Suprapubic skin (tissue), 4 donors: ENCODE results near the gene EEF1AKMT4. TPM values are rescaled to one million over a fixed set of nuclear protein-coding genes. Genes with fewer than 3 reads are reported as not detected.
"Not testable (repeated sequence)": the region's sequence is repeated elsewhere in the genome, so short reads cannot be mapped to it uniquely, and the experiment has no call there.

Experiments
- DNase-seq, 2 donors: peaks; one replicate each; pipeline ENCODE4 v3.0.0-alpha.2; 2019; ENCODE audit warnings: low spot score in 2 of 2
- H3K27ac ChIP-seq: fragments of 200-600 bp; sonication (generic); one replicate; pipeline ENCODE4 v1.5.1; 2019
- H3K27me3 ChIP-seq: fragments of 200-600 bp; sonication (generic); one replicate; pipeline ENCODE4 v1.5.1; 2019
- H3K36me3 ChIP-seq: fragments of 200-600 bp; sonication (generic); one replicate; pipeline ENCODE4 v1.5.1; 2019
- H3K4me1 ChIP-seq: fragments of 200-600 bp; sonication (generic); one replicate; pipeline ENCODE4 v1.5.1; 2019
- H3K4me3 ChIP-seq: fragments of 200-600 bp; sonication (generic); one replicate; pipeline ENCODE4 v1.5.1; 2019; ENCODE audit warnings: mild to moderate bottlenecking
- H3K9me3 ChIP-seq: fragments of 200-600 bp; sonication (generic); one replicate; pipeline ENCODE4 v1.5.1; 2019
- CTCF ChIP-seq, 2 donors: fragments of 200-600 bp in 1 of 2; fragments of 450-650 bp in 1 of 2; sonication (generic) in 1 of 2; IDR thresholded peaks; one replicate each; pipeline ENCODE4 v1.5.1; 2016 to 2019; ENCODE audit warnings: antibody characterized with exemption in 2 of 2, mild to moderate bottlenecking in 1 of 2, moderate library complexity in 1 of 2
- EP300 ChIP-seq: sonication (generic); formaldehyde crosslinking; IDR thresholded peaks from one replicate; pipeline ENCODE4 v1.6.1; 2017; ENCODE audit warnings: antibody characterized with exemption
- POLR2A ChIP-seq, 2 donors: fragments of 450-650 bp; IDR thresholded peaks; one replicate each; pipeline ENCODE4 v1.6.1; 2017; ENCODE audit warnings: antibody characterized with exemption in 2 of 2, mild to moderate bottlenecking in 2 of 2, moderate library complexity in 2 of 2
- POLR2AphosphoS5 ChIP-seq, 3 donors: sonication (generic); formaldehyde crosslinking; IDR thresholded peaks; one replicate each; pipeline ENCODE4 v1.6.1; 2017; ENCODE audit warnings: antibody characterized with exemption in 3 of 3
- WGBS: methylation state at CpG from one replicate; pipeline ENCODE4 v1.1.5; 2018; 5-methylcytosine and 5-hydroxymethylcytosine counted together
- total RNA-seq, 4 donors: library from RNA; depleted of rRNA; stranded (reverse); fragments of >200 nt; gene quantifications; one replicate each; pipeline ENCODE4 v1.1.0, GENCODE V29; 2016

Gene EEF1AKMT4
- total RNA-seq, 4 donors from 2014 or later, result 4.3 to 11.8 (median 10.0) TPM

- WGBS, result 1% methylated on average over 26 of the region's 66 CpGs
- peaks cover 66% of the 10 kb centered on the region for H3K27me3 ChIP-seq
- peaks cover 33% of the 10 kb centered on the region for H3K4me1 ChIP-seq
- DNase-seq, result no peak
- peak overlapping the region; percentile 50 for H3K4me3 ChIP-seq
- H3K9me3 ChIP-seq, result no peaks in the 10 kb centered on the region
- TF ChIP-seq EP300 (no peak), POLR2AphosphoS5 (IDR thresholded peaks at IDR 0.05) (no peak), POLR2A (IDR thresholded peaks at IDR 0.05) (no peak), CTCF (IDR thresholded peaks at IDR 0.05) (no peak)
- H3K27ac ChIP-seq, result no peak overlapping the region
- peaks cover 4% of the 10 kb centered on the region for H3K36me3 ChIP-seq
Measured at GRCh38 chr3:184261854-184262763, 12.6 kb downstream of the EEF1AKMT4 start.

- H3K27me3 ChIP-seq, result peaks cover 66% of the 10 kb centered on the region
- H3K4me1 ChIP-seq, result peaks cover 33% of the 10 kb centered on the region
- no peak for DNase-seq
- WGBS, result 40% methylated on average over 6 of the region's 15 CpGs
- TF ChIP-seq EP300, result no peak
- TF ChIP-seq CTCF (IDR thresholded peaks at IDR 0.05), result no peak
- TF ChIP-seq POLR2AphosphoS5 (IDR thresholded peaks at IDR 0.05), result no peak
- TF ChIP-seq POLR2A (IDR thresholded peaks at IDR 0.05), result no peak
- H3K4me3 ChIP-seq, result peak overlapping the region; percentile 50
- H3K9me3 ChIP-seq, result no peaks in the 10 kb centered on the region
- no peak overlapping the region for H3K27ac ChIP-seq
- peaks cover 4% of the 10 kb centered on the region for H3K36me3 ChIP-seq
Measured at GRCh38 chr3:184262764-184263179, 13.3 kb downstream of the EEF1AKMT4 start.

GRCh38 chr3:184267249-184267648 lies 17.8 kb downstream of the EEF1AKMT4 start:
- H3K27ac ChIP-seq, H3K4me3 ChIP-seq, H3K36me3 ChIP-seq, H3K4me1 ChIP-seq, H3K9me3 ChIP-seq, DNase-seq: not testable (repeated sequence)
- H3K27me3 ChIP-seq, result peaks cover 29% of the 10 kb centered on the region
- WGBS, result 88% methylated on average over 1 of the region's 1 CpG

GRCh38 chr3:184272269-184272668 lies 22.8 kb downstream of the EEF1AKMT4 start:
- H3K27ac ChIP-seq, result no peak overlapping the region
- H3K27me3 ChIP-seq, result peaks cover 41% of the 10 kb centered on the region
- no peaks in the 10 kb centered on the region for H3K36me3 ChIP-seq
- no peaks in the 10 kb centered on the region for H3K9me3 ChIP-seq
- H3K4me3 ChIP-seq, result no peak overlapping the region
- TF ChIP-seq POLR2AphosphoS5 (IDR thresholded peaks at IDR 0.05) (no peak), POLR2A (IDR thresholded peaks at IDR 0.05) (no peak), EP300 (no peak), CTCF (IDR thresholded peaks at IDR 0.05) (no peak)
- peaks cover 5% of the 10 kb centered on the region for H3K4me1 ChIP-seq
- no peak for DNase-seq
- WGBS, result 64% methylated on average over 1 of the region's 1 CpG

- H3K4me3 ChIP-seq, result no peak overlapping the region
Measured at GRCh38 chr3:184275381-184275701, 25.9 kb downstream of the EEF1AKMT4 start.

More at GRCh38 chr3:184275381-184275701, 25.9 kb downstream of the EEF1AKMT4 start:
- DNase-seq, result no peak
- TF ChIP-seq POLR2A (IDR thresholded peaks at IDR 0.05), result no peak
- TF ChIP-seq CTCF (IDR thresholded peaks at IDR 0.05), result no peak
- no peak for TF ChIP-seq EP300
- no peak for TF ChIP-seq POLR2AphosphoS5 (IDR thresholded peaks at IDR 0.05)
- no peak overlapping the region for H3K27ac ChIP-seq
- H3K9me3 ChIP-seq, result no peaks in the 10 kb centered on the region
- 58% methylated on average over 6 of the region's 12 CpGs for WGBS
- peaks cover 42% of the 10 kb centered on the region for H3K27me3 ChIP-seq
- H3K4me1 ChIP-seq, result peaks cover 5% of the 10 kb centered on the region
- no peaks in the 10 kb centered on the region for H3K36me3 ChIP-seq
